GM18867 (cell line): ENCODE data around the gene PAOX.
"Not testable (repeated sequence)": the region's sequence is repeated elsewhere in the genome, so short reads cannot be mapped to it uniquely, and the experiment has no call there.

ENCODE experiments used
- ATAC-seq: cut with Tn5 transposase; IDR thresholded peaks from one replicate; pipeline ENCODE4 v1.9.1; 2021; ENCODE audit warnings: mild to moderate bottlenecking, moderate library complexity; ENCODE audit not compliant: unreplicated experiment

The PAOX gene

GRCh38 chr10:133403359-133403758 is 24.3 kb downstream of the PAOX start:
- ATAC-seq, result no peak

- no peak for ATAC-seq
These were observed 24.7 kb downstream of the PAOX start for GRCh38 chr10:133403784-133404183.

GRCh38 chr10:133405272-133405671 is 26.2 kb downstream of the PAOX start:
- no peak for ATAC-seq

- ATAC-seq, result no peak
These were observed 26.9 kb downstream of the PAOX start for GRCh38 chr10:133405844-133406527.

- ATAC-seq, result no peak
These were observed 32.7 kb downstream of the PAOX start for GRCh38 chr10:133411523-133412380.

- no peak for ATAC-seq
These were observed 33.3 kb downstream of the PAOX start for GRCh38 chr10:133412381-133412711.

GRCh38 chr10:133414401-133414800 is 35.3 kb downstream of the PAOX start:
- ATAC-seq, result not testable (repeated sequence)

GRCh38 chr10:133415752-133416151 is 36.7 kb downstream of the PAOX start:
- no peak for ATAC-seq

GRCh38 chr10:133418289-133418993 is 39.4 kb downstream of the PAOX start:
- no peak for ATAC-seq

- no peak for ATAC-seq
These were observed 40.3 kb downstream of the PAOX start for GRCh38 chr10:133419211-133419950.

- no peak for ATAC-seq
These were observed 41.0 kb downstream of the PAOX start for GRCh38 chr10:133420028-133420427.

- no peak for ATAC-seq
These were observed 41.5 kb downstream of the PAOX start for GRCh38 chr10:133420579-133420978.

- ATAC-seq, result no peak
These were observed 42.5 kb downstream of the PAOX start for GRCh38 chr10:133421336-133422222.

GRCh38 chr10:133422223-133422806 is 43.3 kb downstream of the PAOX start:
- no peak for ATAC-seq

GRCh38 chr10:133422807-133423771 is 44.0 kb downstream of the PAOX start:
- no peak for ATAC-seq

- not testable (repeated sequence) for ATAC-seq
These were observed 45.0 kb downstream of the PAOX start for GRCh38 chr10:133424102-133424501.

GRCh38 chr10:133424601-133425000 is 45.5 kb downstream of the PAOX start, which contains the start of gene SPRN:
SPRN (minus strand) TSS chr10:133424625; CDS start chr10:133423681, 944 bp downstream.
- not testable (repeated sequence) for ATAC-seq

- ATAC-seq, result not testable (repeated sequence)
These were observed 50.5 kb downstream of the PAOX start for GRCh38 chr10:133429571-133429970.
